Smooth muscle cell (in vitro differentiated cells): ENCODE data around the gene USP9X. TPM values are rescaled to one million over a fixed set of nuclear protein-coding genes. Genes with fewer than 3 reads are reported as not detected.
A peak's percentile ranks its signal among the peaks of the same experiment; 100 is the strongest.

Experiments used
- DNase-seq: peaks from one replicate; lab custom pipeline; 2025; ENCODE audit not compliant: unreplicated experiment; lab: John Stamatoyannopoulos, UW
- H2AFZ ChIP-seq: fragments of 200-600 bp; sonication (generic); 2 replicates; pipeline ENCODE4 v1.6.0; 2016; ENCODE audit warnings: antibody characterized with exemption, low read depth, mild to moderate bottlenecking
- H3F3A ChIP-seq: fragments of 200-600 bp; sonication (generic); 2 replicates; pipeline ENCODE4 v1.6.0; 2017; ENCODE audit warnings: antibody characterized with exemption, low read depth
- H3K27ac ChIP-seq: fragments of 200-600 bp; sonication (generic); 2 replicates; pipeline ENCODE4 v1.5.1; 2016; ENCODE audit warnings: low read depth, mild to moderate bottlenecking
- H3K27me3 ChIP-seq: fragments of 200-600 bp; sonication (generic); 2 replicates; pipeline ENCODE4 v1.6.1; 2016; ENCODE audit warnings: low read depth, mild to moderate bottlenecking
- H3K36me3 ChIP-seq: fragments of 200-600 bp; sonication (generic); 2 replicates; pipeline ENCODE4 v1.5.1; 2016; ENCODE audit warnings: low read depth
- H3K4me1 ChIP-seq: fragments of 200-600 bp; sonication (generic); 2 replicates; pipeline ENCODE4 v1.5.1; 2016; ENCODE audit warnings: low read depth
- H3K4me2 ChIP-seq: fragments of 200-600 bp; sonication (generic); 2 replicates; pipeline ENCODE4 v1.6.0; 2016; ENCODE audit warnings: mild to moderate bottlenecking
- H3K4me3 ChIP-seq: fragments of 200-600 bp; sonication (generic); 2 replicates; pipeline ENCODE4 v1.5.1; 2016; ENCODE audit warnings: mild to moderate bottlenecking
- H3K79me2 ChIP-seq: fragments of 200-600 bp; sonication (generic); 2 replicates; pipeline ENCODE4 v1.6.0; 2016; ENCODE audit warnings: low read depth, mild to moderate bottlenecking
- H3K9ac ChIP-seq: fragments of 200-600 bp; sonication (generic); 2 replicates; pipeline ENCODE4 v1.6.0; 2016; ENCODE audit warnings: low read depth
- H3K9me3 ChIP-seq: fragments of 200-600 bp; sonication (generic); replicated peaks from 2 replicates; pipeline ENCODE4 v1.5.1; 2016; ENCODE audit warnings: low read depth
- H4K20me1 ChIP-seq: fragments of 200-600 bp; sonication (generic); 2 replicates; pipeline ENCODE4 v1.6.0; 2016; ENCODE audit warnings: low read depth
- CTCF ChIP-seq: fragments of 200-600 bp; sonication (generic); IDR thresholded peaks from 2 replicates; pipeline ENCODE4 v1.5.1; 2017; ENCODE audit warnings: borderline replicate concordance, mild to moderate bottlenecking, antibody characterized with exemption; ENCODE audit not compliant: insufficient read depth, poor library complexity, severe bottlenecking
- WGBS: methylation state at CpG from one replicate; pipeline ENCODE4 v1.1.7; 2016; ENCODE audit warnings: low lambda C conversion rate; 5-methylcytosine and 5-hydroxymethylcytosine counted together
- polyA plus RNA-seq: library from polyadenylated mRNA; unstranded; fragments of >200 nt; fragmentation: Nextera tagmentation; extraction: Ambion mirVana; gene quantifications from 2 replicates; pipeline ENCODE4 v1.2.1, GENCODE V29; 2016
- total RNA-seq: library from RNA; depleted of rRNA; stranded (reverse); fragments of >200 nt; gene quantifications from 2 replicates; pipeline ENCODE4 v1.2.3, GENCODE V29; 2014

USP9X gene
- total and polyA plus RNA-seq, 2 experiments from 2014 or later, result 26.0 to 98.0 TPM

- H3K9ac ChIP-seq, result peak overlapping the region; percentile 100
- peak overlapping the region; percentile 93 for H3K4me2 ChIP-seq
- no peaks in the 10 kb centered on the region for H3K27me3 ChIP-seq
- peaks cover 60% of the 10 kb centered on the region for H4K20me1 ChIP-seq
- peak overlapping the region; percentile 65 for H3K4me3 ChIP-seq
- no peak for TF ChIP-seq CTCF
- no peak for DNase-seq
- no peaks in the 10 kb centered on the region for H3F3A ChIP-seq
- H3K27ac ChIP-seq, result peak overlapping the region; percentile 100
- no peaks in the 10 kb centered on the region for H3K36me3 ChIP-seq
- H3K9me3 ChIP-seq, result no peaks in the 10 kb centered on the region
- no peak overlapping the region for H2AFZ ChIP-seq
- H3K4me1 ChIP-seq, result peaks cover 24% of the 10 kb centered on the region
- H3K79me2 ChIP-seq, result peaks cover 63% of the 10 kb centered on the region
- WGBS, result 32% methylated on average over 11 of the region's 11 CpGs
Measured at GRCh38 chrX:41086627-41086932, 1.3 kb downstream of the USP9X start.

DNA sequence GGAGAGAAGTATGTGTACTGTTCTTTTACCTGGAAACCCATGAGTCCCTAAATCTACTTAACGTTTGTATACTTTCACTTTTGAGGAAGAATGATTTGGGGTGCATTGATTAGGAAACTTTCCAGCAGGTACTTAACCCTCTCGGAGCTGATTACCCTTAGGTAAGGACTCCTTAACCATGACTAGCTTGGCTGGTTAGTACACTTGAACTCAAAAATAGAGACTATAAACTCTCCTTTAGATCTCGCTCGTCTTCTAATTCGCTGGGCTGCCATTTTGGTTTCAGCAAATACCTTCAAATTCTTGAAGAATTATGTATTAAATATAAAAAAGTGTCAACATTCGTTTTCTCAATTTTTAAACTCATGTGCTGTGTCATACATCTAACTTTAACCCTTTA is 2.0 kb downstream of the USP9X start:
- Histone ChIP-seq H3K4me2 (peak overlapping the region; percentile 93), H3K36me3 (no peaks in the 10 kb centered on the region), H3K27me3 (no peaks in the 10 kb centered on the region), H3K4me3 (peak overlapping the region; percentile 65), H4K20me1 (peaks cover 67% of the 10 kb centered on the region), H3F3A (no peaks in the 10 kb centered on the region), H2AFZ (no peak overlapping the region), H3K79me2 (peaks cover 69% of the 10 kb centered on the region), H3K4me1 (peaks cover 24% of the 10 kb centered on the region), H3K27ac (peak overlapping the region; percentile 100), H3K9ac (peak overlapping the region; percentile 100), H3K9me3 (no peaks in the 10 kb centered on the region)
- no peak for DNase-seq
- WGBS, result 26% methylated on average over 6 of the region's 6 CpGs
- TF ChIP-seq CTCF, result no peak

DNA sequence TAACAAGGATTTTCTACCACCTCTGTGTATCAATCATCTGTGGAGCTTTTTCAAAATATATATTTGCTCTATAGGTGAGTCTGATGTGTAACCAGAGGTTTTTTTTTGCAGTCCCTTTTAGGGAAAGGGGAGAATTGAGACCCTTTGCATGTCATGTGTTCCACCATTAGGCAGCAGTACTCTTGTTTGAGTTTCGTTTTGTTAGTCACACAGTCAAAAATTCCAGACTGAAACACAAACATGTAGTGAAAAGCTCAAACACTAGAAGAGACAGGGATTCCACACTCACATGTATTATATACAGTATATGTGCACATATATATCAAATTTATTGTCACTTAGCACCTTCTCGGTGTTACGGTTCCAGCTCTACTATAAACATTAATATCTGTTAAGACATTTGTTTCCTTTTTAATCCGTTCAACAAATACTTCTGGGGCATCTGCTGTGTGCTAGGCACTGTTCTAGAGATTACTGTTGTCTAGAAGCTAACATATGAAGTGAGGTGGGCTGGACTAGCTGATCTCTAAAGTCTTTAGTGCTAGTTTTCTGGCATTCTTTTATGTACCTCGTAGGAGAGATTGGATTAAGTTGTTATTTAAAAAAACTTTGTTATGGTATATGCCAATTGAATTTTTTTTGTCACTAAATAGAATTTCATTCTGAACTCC is 5.5 kb downstream of the USP9X start:
- TF ChIP-seq CTCF, result no peak
- WGBS, result 54% methylated on average over 5 of the region's 5 CpGs
- H3K27ac ChIP-seq, result peak overlapping the region; percentile 52
- H2AFZ ChIP-seq, result no peak overlapping the region
- peaks cover 100% of the 10 kb centered on the region for H4K20me1 ChIP-seq
- H3K27me3 ChIP-seq, result no peaks in the 10 kb centered on the region
- DNase-seq, result no peak
- peak overlapping the region; percentile 26 for H3K4me3 ChIP-seq
- peaks cover 30% of the 10 kb centered on the region for H3K4me1 ChIP-seq
- H3F3A ChIP-seq, result no peaks in the 10 kb centered on the region
- H3K9me3 ChIP-seq, result no peaks in the 10 kb centered on the region
- no peaks in the 10 kb centered on the region for H3K36me3 ChIP-seq
- H3K79me2 ChIP-seq, result peaks cover 100% of the 10 kb centered on the region
- H3K9ac ChIP-seq, result no peak overlapping the region
- peak overlapping the region; percentile 93 for H3K4me2 ChIP-seq

- Histone ChIP-seq H3F3A (no peaks in the 10 kb centered on the region), H3K4me1 (peaks cover 46% of the 10 kb centered on the region)
- 86% methylated on average over 6 of the region's 6 CpGs for WGBS
Measured at GRCh38 chrX:41092776-41093175, 7.5 kb downstream of the USP9X start.

More at GRCh38 chrX:41092776-41093175, 7.5 kb downstream of the USP9X start:
- peaks cover 100% of the 10 kb centered on the region for H3K79me2 ChIP-seq
- no peak for DNase-seq
- H3K27ac ChIP-seq, result no peak overlapping the region
- no peak for TF ChIP-seq CTCF
- H3K4me3 ChIP-seq, result no peak overlapping the region
- no peak overlapping the region for H3K9ac ChIP-seq
- no peaks in the 10 kb centered on the region for H3K36me3 ChIP-seq
- H3K4me2 ChIP-seq, result no peak overlapping the region
- no peak overlapping the region for H2AFZ ChIP-seq
- H4K20me1 ChIP-seq, result peaks cover 100% of the 10 kb centered on the region
- no peaks in the 10 kb centered on the region for H3K27me3 ChIP-seq
- H3K9me3 ChIP-seq, result no peaks in the 10 kb centered on the region
